HG03196 (cell line): ENCODE results near the gene ZBTB39.
"Not testable (repeated sequence)": the region's sequence is repeated elsewhere in the genome, so short reads cannot be mapped to it uniquely, and the experiment has no call there.

Experiments
- ATAC-seq: cut with Tn5 transposase; IDR thresholded peaks from one replicate; pipeline ENCODE4 v1.9.1; 2021; ENCODE audit not compliant: unreplicated experiment

The ZBTB39 gene

GRCh38 chr12:56982578-56983236, 23.6 kb downstream of the ZBTB39 start:
- ATAC-seq, result not testable (repeated sequence)

DNA sequence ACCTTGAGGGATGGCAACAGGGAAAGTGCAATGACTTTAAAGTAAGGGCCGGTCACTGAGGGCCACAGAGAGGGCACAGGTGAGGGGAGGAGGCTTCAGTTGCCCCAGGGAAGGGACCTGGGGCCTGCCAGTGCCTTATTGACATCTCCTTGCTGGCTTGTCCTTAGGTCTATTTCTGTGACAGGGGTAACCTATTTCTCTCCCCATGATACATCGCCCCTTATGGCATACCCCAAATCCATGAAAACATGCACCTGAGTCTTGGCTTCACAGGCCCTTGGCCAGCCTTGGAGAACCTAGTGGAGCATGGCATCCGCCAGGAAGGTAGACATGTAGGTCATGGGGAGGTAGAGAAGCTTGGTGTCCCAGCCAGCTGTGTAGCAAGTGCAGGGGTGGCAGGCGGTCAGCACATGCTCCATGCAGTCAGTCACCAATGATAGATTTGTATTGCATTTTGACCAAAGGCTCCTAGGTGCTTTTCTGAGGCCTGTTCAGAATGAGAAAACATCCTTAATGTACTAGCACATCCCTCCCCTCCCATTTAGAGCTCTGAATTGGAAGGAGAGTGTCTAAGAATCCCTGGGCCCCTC, 25.3 kb downstream of the ZBTB39 start:
- ATAC-seq, result no peak

GRCh38 chr12:56980268-56980667, 26.1 kb downstream of the ZBTB39 start:
- ATAC-seq, result no peak

- ATAC-seq, result no peak
Measured at GRCh38 chr12:56979628-56980027, 26.7 kb downstream of the ZBTB39 start.

DNA sequence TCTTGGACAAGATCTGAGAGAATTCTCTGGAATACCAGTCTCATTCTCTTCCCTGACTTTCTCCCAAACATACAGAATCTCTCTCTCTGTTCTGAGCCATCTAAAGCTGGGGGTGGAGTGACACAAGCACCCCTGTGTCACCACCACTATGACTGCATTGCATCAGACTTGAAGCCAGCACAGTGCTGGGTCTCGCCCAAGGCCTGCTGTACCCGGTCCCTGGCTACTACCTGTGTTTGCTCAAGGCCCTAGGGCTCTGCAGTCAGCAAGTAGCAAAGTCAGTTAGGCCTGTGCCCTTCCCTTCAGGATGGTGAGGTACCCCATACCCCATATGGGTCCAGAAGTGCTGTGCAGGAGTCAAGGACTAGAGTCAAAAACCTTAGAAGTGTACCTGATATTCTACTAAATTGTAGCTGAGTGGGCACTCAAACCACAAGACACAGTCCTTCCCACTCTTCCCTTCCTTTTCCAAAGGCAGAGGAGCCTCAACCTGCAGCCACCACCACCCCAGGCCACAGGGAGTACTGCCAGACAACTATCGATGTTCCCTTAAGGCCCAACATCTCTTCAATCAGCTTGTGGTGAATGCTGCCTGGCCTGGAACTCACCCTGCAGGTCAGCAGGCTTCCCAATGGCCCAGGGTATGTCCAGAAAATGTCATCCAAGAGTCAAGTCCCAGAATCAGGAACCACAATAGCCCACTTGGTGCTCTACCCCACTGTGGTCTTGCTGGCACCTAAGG, 27.8 kb downstream of the ZBTB39 start:
- no peak for ATAC-seq

GRCh38 chr12:56977361-56977760, 29.0 kb downstream of the ZBTB39 start:
- not testable (repeated sequence) for ATAC-seq

- not testable (repeated sequence) for ATAC-seq
Measured at GRCh38 chr12:56974224-56974623, 32.1 kb downstream of the ZBTB39 start.

- ATAC-seq, result not testable (repeated sequence)
Measured at GRCh38 chr12:56968910-56969309, 37.4 kb downstream of the ZBTB39 start.

GRCh38 chr12:56965997-56966642, 40.2 kb downstream of the ZBTB39 start:
- not testable (repeated sequence) for ATAC-seq

GRCh38 chr12:56965124-56965523, 41.2 kb downstream of the ZBTB39 start:
- not testable (repeated sequence) for ATAC-seq

GRCh38 chr12:56963557-56963956, 42.8 kb downstream of the ZBTB39 start:
- not testable (repeated sequence) for ATAC-seq

GRCh38 chr12:56962247-56962646, 44.1 kb downstream of the ZBTB39 start:
- not testable (repeated sequence) for ATAC-seq

GRCh38 chr12:56958422-56958821, 47.9 kb downstream of the ZBTB39 start:
- ATAC-seq, result no peak

DNA sequence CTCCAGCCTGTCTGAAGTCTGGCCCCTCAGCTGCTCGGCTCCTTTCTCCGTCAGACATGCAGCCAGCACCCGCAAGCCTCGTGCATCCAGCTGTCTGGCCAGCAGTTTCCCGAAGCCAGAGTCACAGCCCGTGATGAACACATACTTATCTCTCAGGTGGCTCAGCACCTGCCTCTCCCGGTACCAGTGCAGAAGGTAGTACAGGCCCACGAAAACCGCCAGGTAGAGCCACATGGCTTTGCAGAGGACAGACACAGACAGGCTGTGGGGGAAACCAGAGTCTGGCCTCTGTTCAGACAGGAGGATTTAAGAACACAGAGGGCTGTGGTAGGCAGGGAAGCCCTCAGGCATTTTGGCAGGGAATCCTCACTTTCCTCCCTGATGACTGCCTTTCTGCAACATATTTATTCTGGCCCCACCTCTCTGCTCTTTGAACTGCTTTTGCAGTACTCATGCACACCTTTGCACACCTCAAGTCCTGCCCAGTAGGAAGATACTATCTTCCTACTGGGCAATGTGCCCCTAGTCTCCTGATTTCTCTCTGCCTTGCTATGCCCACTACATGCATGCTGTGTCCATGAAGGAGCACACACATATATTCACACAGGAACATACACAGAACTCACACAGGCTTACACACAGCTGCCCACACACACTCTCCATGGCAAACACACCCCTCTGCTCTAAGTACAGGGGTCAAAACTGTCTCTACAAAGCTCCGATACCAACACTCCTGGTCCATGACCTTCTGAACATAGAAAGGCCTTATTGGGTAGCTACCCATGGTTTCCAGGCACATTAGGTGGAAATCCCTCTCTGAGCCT, 48.9 kb downstream of the ZBTB39 start, which contains the start of gene RDH16:
TSS of gene RDH16 (minus strand) at position 380 of the 824 bp plus-strand sequence. CDS start at position 234, 146 bp downstream.
- ATAC-seq, result no peak

DNA sequence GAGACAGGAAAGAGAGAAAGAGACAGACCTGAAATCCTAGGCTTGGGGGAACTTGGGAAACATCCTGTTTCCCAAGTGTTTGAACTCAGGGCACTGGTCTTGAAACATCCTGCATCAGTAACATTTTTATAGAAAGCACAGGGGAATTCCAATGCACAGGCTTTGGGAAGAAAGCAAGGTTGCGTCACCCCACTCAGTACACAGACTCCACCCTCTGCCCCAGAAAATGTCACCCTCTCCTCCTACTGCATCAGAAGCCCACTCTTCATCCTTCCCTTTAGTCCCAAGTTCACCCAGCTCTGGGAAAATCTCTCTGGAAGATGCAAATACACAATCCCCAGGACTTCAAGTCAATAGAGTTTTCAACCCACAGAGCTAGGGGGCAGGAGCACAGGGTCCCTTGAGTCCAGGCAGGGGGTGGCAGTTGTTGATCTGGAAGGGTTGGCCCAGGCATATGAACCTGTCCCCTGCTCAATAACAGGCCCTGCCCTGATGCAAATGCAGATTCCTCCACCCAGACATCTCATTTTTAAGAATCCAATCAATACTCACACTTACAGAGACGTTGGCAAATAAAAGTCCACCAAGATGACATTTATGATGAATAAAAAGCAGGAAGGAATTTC, 50.6 kb downstream of the ZBTB39 start:
- no peak for ATAC-seq

- ATAC-seq, result no peak
Measured at GRCh38 chr12:56954958-56955355, 51.4 kb downstream of the ZBTB39 start.

GRCh38 chr12:56954057-56954957, 52.0 kb downstream of the ZBTB39 start:
- ATAC-seq, result no peak

- no peak for ATAC-seq
Measured at GRCh38 chr12:56953314-56953713, 53.0 kb downstream of the ZBTB39 start.
